CD4-positive, alpha-beta T cell treated with Interleukin-2 at 100 ng/mL for 4 hours (primary cell): ENCODE measurements around the gene NUP37.

Source experiments
- DNase-seq: peaks from one replicate; pipeline ENCODE4 v3.0.0-alpha.2; 2020; ENCODE audit warnings: low spot score

NUP37 gene

GRCh38 chr12:102026728-102027127 is 93.2 kb downstream of the NUP37 start:
- DNase-seq, result no peak

GRCh38 chr12:102024765-102025164 is 95.1 kb downstream of the NUP37 start:
- no peak for DNase-seq

GRCh38 chr12:102023343-102023930 is 96.5 kb downstream of the NUP37 start:
- DNase-seq, result no peak
